GM18505 (cell line): ENCODE results near the gene F5.
"Not testable (repeated sequence)": the region's sequence is repeated elsewhere in the genome, so short reads cannot be mapped to it uniquely, and the experiment has no call there.

Experiments
- ATAC-seq: cut with Tn5 transposase; IDR thresholded peaks from one replicate; pipeline ENCODE4 v1.9.1; 2021; ENCODE audit not compliant: unreplicated experiment
- POLR2A ChIP-seq: IDR thresholded peaks from 4 replicates; pipeline ENCODE4 v1.6.1; 2011; ENCODE audit warnings: borderline replicate concordance; ENCODE audit not compliant: insufficient read depth, insufficient read length; ENCODE audit errors: extremely low read depth

Gene F5

DNA sequence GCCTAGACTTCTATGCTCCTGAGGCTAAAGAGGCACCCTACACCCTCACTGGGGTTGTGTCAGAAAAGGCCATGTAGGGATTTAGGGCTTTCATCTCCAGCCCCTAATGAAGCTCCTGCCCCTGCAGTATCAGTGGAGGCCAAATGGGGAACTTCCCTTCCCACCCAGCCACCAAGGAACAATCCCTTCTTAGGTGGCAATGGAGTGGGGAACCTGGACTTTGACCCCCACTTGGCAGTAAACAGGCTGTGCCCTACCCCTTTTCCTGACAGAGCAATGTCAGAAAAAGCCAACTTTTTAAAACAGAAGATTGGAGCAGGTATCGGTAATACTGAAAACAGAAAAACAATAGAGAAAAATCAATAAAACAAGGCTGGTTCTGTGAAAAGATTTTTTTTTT is 65.1 kb downstream of the F5 start:
- no peak for TF ChIP-seq POLR2A
- ATAC-seq: no peak

DNA sequence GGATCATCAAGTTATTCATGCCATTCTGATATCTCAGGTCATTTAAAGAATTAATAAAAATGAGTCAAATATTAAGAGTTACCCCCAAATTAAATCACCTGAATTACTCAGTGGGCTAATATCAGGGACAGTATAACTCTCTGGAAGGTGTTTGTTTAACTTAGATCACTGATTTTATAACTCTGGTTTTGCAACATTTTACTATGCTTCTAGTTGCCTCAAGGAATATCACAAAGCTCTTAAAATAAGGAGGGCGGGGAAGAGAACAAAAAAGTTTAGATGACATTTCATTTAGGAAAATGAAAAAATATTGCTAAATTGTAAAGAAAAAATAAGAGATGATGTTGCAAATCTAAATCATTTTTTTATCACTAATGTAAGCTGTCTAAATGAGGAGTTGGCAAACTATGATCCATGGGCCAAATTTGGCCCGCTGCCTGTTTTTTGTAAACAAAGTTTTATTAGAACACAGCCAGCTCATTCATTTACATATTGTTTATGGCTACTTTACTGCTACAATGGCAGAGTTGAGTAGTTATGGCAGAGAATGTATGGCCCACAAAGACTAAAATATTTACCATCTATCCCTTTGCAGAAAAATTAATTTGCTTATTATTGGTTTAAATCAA is 68.6 kb downstream of the F5 start:
- ATAC-seq: no peak
- no peak for TF ChIP-seq POLR2A

DNA sequence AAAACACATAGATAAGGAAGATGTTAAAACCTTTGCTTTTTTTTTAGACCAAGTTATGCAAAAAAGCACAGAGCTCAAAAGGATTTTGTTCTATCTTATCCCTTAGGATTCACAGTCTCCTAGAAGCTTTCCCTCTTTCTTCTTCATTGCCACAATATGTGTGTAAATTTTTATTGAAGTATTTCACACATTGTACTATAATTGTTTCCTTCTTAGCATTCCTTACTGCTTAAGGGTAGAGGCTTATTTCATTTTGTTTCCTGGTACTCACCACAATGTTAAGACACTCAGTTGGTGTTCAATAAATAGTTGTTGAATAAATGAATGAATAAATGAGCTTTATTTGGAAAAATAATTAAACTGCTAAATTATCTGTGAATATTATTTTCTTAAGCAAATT is 70.6 kb downstream of the F5 start:
- no peak for TF ChIP-seq POLR2A
- no peak for ATAC-seq

DNA sequence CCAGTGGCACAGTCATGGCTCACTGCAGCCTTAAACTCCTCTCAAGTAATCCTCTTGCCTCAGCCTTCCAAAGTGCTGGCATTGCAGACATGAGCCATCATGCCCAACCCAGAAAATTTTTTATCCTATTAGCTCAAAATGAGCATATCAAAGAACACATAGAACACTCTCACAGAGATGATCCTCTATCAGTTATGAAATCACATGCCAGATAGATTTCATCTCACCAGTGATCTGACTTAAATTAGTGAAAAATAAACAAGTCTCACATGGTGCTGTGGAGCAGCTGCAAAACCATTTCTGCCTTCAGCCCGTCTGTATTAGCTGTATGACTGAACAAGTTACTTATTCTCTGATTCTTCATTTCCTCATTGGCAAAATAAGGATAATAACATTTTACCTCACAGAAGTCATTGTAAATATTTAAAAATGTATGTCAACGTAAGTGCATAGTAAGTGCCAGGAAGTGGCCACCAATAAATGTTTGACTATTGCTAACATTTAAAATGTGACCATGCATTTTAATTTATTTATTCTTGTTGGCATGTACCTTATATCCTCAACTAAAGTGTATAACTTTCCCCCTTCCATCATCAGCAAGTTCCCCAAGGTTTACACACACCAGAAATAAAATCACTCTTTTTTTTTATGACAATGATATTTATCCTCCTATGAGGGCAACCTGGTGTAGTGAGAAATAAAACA is 71.6 kb downstream of the F5 start:
- TF ChIP-seq POLR2A: no peak
- no peak for ATAC-seq

DNA sequence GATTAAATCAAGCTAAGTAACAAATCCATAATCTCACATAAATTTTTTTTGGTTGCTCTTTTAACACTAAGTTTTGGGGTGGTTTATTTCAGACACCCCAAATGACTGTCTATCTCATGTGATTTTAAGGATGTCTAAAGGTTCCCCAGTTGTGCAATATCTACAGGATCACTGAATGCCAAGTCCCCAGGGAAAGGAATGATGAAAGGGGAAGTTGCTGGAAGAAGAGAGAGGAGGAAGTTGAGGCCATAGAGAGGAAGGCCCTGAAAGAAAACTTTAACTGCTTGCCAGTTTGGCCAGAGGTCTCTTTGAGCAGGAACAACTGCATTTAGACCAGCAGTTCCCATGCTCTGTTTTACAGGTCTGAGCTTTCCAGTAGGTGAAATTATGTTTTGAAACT is 73.1 kb downstream of the F5 start:
- no peak for TF ChIP-seq POLR2A
- ATAC-seq: no peak

DNA sequence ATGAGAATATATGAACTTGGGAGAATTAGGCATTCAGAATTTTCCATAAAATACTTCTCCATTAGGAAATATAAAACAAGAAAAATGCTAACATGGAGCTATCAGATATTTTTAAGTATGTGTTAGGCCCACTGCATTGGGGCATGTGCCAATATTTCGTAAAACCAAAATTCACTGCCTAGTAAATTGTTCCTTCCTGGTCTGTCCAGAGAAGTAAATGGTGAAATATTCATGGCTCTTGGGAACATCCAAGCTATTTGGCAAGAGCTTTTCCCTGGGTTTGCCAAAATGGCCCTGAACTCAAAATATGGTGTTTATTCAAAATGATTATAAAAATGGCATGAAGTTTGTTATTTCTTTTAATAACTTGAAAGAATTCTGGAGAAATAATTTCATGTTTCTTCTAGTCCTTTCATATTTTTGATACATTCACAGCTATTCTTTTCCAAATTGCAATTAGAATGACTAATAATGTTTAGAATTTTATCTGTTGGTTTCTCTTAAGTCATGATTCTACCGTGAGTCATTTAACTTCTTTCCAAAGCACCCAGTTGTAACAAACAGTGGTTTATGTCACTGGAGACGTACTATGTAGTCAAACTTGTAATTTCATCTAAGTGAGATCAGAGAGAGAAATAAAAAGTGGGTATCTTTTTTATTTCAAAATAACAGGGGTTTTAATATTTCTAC is 74.8 kb downstream of the F5 start:
- no peak for TF ChIP-seq POLR2A
- no peak for ATAC-seq

DNA sequence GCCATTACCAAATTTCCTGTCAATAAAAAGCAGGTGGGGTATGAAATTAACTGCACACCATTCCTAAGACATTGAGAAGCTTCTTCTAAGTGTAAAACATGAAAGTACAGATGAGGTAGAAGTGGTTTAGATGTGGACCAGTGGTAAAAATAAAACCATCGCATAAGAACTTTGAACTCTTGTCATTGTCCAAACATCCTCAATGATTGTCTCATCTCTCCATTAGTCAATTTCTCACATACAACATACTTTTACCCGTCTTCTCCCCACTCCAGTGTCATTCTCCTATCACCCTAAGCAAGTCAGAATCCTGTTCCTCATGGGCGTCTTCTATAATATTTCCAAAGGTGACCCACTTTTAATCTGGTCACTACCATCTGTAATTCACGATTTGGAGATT is 76.2 kb downstream of the F5 start:
- ATAC-seq: no peak
- no peak for TF ChIP-seq POLR2A

DNA sequence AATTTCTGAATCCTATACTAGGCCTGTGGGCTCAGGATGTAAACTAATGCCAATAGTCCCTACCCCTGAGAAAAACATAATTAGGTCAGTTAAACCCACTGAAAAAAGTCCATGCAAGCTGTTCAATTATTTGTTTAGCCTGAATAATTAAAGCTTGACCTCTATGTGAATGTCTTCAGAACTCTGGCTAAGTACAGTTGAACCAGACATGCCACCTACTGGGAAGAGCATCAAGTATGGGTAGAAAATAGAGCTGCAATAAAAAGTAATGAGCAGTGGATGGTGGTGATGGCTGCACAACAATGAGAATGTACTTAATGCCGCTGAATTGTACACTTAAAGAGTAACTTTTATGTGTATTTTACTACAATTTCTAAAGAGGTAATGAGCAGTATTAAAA is 76.9 kb downstream of the F5 start:
- ATAC-seq: no peak
- TF ChIP-seq POLR2A: no peak

DNA sequence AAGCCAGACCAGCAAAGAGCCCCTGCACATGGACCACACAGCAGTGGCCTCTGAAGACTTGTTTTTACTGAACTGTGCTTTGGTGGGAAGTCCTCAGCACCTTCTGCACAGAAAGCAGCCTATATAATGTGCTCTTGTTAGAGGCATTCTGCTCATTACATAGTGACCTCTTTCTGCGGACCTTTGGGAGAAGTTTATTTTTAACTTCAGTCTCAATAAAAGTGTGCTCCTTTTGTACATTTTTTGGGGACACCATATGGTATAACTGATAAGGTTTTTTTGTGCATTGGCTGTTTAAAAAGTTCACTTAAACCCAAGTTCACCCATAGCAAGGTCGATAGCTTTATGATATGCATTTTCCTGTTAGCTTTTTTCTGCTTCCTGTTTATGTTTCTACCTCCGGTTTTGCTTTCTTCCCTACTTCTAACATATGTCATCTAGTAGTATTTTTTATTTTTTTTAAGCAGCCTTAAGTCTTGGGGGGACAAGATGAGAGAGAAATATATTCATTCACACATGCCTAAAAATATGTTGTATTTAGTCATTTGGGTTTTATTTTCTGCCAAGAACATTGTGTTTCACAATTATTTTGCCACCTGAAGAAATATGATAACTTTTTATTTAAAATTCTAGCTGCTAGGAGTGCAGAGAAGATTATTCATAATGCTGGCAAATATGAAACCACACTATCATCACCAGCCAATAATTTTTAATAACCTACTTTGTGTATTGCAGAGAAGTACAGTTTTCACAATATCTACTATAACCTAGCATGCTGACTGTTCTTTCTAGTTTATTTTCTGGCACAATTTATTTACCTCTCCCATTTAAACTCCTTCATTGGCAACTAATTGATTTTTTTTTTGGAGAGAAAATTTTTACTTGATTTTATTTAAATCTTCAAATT is 77.6 kb downstream of the F5 start:
- ATAC-seq: no peak
- no peak for TF ChIP-seq POLR2A

DNA sequence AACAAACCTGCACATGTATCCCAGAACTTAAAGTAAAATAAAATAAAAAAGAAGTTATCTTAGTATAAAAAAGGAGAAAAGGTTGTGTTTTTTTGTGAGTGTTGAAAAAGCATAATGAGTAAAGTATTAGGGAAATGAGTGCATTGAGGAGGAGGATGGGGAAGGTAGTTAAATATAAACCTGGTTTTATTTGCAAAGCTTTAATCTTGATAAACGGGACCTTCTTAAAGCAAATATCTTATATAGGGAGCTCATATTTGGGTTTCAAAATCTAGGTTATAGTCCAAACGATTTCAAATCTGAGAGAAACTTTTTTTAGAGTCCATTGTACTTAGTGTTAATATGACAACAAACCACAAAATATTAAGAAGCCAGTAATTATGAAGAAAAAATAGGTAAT is 78.9 kb downstream of the F5 start:
- TF ChIP-seq POLR2A: no peak
- ATAC-seq: no peak

DNA sequence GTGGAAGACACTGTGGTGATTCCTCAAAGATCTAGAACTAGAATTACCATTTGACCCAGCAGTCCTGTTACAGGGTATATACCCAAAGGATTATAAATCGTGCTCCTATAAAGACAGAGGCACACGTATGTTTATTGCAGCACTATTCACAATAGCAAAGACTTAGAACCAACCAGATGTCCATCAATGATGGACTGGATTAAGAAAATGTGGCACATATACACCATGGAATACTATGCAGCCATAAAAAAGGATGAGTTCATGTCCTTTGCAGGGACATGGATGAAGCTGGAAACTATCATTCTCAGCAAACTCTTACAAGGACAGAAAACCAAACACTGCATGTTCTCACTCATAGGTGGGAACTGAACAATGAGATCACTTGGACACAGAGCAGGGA is 82.7 kb downstream of the F5 start:
- ATAC-seq: not testable (repeated sequence)

DNA sequence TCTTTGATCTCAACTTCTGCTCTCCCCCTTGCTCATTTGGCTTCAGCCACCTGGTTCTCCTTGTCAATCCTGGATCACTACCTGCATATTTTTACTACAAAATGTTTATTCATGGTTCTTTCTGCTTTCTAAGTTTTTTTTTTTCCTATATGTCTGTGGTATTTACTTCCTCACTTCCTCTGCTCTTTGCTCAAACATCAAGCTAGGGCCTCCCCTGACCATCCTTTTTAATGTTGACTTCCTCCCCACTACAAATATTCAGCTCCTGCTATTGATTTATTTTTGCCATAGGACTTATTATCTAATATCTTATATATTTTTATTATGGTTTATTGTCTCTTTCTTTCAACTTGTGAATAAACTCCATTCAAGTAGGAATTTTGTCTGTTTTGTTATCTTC is 86.5 kb downstream of the F5 start:
- ATAC-seq: no peak
- TF ChIP-seq POLR2A: no peak

DNA sequence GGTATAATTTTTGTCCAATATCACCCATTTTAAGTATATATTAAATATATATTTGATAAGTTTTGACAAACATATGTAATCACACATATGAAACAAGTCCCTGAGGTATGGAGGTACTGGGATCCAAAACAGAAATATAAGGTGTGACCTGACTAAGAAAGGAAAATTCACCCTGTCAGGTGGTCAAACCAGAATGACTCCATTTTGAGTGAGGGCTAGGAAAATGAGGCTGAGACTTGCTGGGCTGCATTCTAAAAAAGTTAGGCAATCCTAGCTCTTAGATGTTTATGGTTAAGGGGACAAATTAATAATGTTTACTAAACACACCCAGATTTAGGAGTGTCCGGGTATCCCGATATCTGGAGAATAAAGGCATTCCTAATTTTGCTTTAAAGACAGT is 89.0 kb downstream of the F5 start:
- no peak for ATAC-seq
- TF ChIP-seq POLR2A: no peak
